HG03103 (cell line): ENCODE results near the gene ERC1.

Experiments used
- ATAC-seq: cut with Tn5 transposase; IDR thresholded peaks from one replicate; pipeline ENCODE4 v1.9.1; 2021; ENCODE audit warnings: low read depth; ENCODE audit not compliant: unreplicated experiment

Gene ERC1

GRCh38 chr12:1523046-1523445 lies 532.0 kb downstream of the ERC1 start:
- no peak for ATAC-seq

- no peak for ATAC-seq
These were observed 532.6 kb downstream of the ERC1 start for GRCh38 chr12:1523558-1524050.

- no peak for ATAC-seq
These were observed 534.8 kb downstream of the ERC1 start for GRCh38 chr12:1525858-1526257.

GRCh38 chr12:1527789-1528188 lies 536.8 kb downstream of the ERC1 start:
- no peak for ATAC-seq

- ATAC-seq, result no peak
These were observed 537.8 kb downstream of the ERC1 start for GRCh38 chr12:1528791-1529190.

GRCh38 chr12:1529228-1529861 lies 538.3 kb downstream of the ERC1 start:
- ATAC-seq, result no peak

GRCh38 chr12:1529862-1530591 lies 539.0 kb downstream of the ERC1 start:
- no peak for ATAC-seq

GRCh38 chr12:1530592-1531152 lies 539.6 kb downstream of the ERC1 start:
- no peak for ATAC-seq

GRCh38 chr12:1531153-1531653 lies 540.2 kb downstream of the ERC1 start:
- no peak for ATAC-seq

GRCh38 chr12:1531654-1532374 lies 540.8 kb downstream of the ERC1 start:
- no peak for ATAC-seq

GRCh38 chr12:1532375-1533165 lies 541.5 kb downstream of the ERC1 start:
- ATAC-seq, result no peak

- ATAC-seq, result no peak
These were observed 542.2 kb downstream of the ERC1 start for GRCh38 chr12:1533205-1533601.

- no peak for ATAC-seq
These were observed 542.7 kb downstream of the ERC1 start for GRCh38 chr12:1533602-1534304.

GRCh38 chr12:1534748-1535147 lies 543.7 kb downstream of the ERC1 start:
- ATAC-seq, result no peak

- ATAC-seq, result no peak
These were observed 545.8 kb downstream of the ERC1 start for GRCh38 chr12:1536817-1537216.

GRCh38 chr12:1539135-1539534 lies 548.1 kb downstream of the ERC1 start:
- no peak for ATAC-seq

GRCh38 chr12:1540690-1541089 lies 549.7 kb downstream of the ERC1 start:
- no peak for ATAC-seq

GRCh38 chr12:1542599-1542998 lies 551.6 kb downstream of the ERC1 start:
- no peak for ATAC-seq

GRCh38 chr12:1544996-1545700 lies 554.1 kb downstream of the ERC1 start:
- ATAC-seq, result no peak
